HepG2 (cell line): ENCODE measurements around the gene PLEKHG2. TPM values are rescaled to one million over a fixed set of nuclear protein-coding genes. Genes with fewer than 3 reads are reported as not detected.

ENCODE experiments used
- CREB1 ChIP-seq, 2 experiments: fragments of 450-650 bp in 1 of 2; IDR thresholded peaks; 2 replicates each; pipeline ENCODE4 v1.6.1; 2016 to 2017; ENCODE audit warnings: control low read depth in 1 of 2, mild to moderate bottlenecking in 1 of 2, missing compliant biosample characterization in 1 of 2, missing genetic modification characterization in 1 of 2
- ESRRA ChIP-seq: sonication (generic); formaldehyde crosslinking; IDR thresholded peaks from 2 replicates; pipeline ENCODE4 v1.5.1; 2020; ENCODE audit warnings: mild to moderate bottlenecking, low read depth, missing genetic modification reagents
- FOXK2 ChIP-seq: fragments of 450-650 bp; IDR thresholded peaks from 2 replicates; pipeline ENCODE4 v1.6.1; 2016
- REL ChIP-seq: sonication (generic); formaldehyde crosslinking; conservative IDR thresholded peaks from 2 replicates; pipeline ENCODE4 v1.8.0; 2022; ENCODE audit warnings: mild to moderate bottlenecking, missing genetic modification reagents, moderate library complexity
- polyA plus RNA-seq, 8 experiments: library from polyadenylated mRNA; depleted of rRNA in 3 of 8; stranded (reverse) in 7 of 8; unstranded in 1 of 8; fragments of >200 nt; fragmentation: Illumina TruSeq in 4 of 8; extraction: Trizol in 4 of 8; gene quantifications; 2 replicates each; pipeline versions ENCODE4 v1.2.1 to v1.2.3, GENCODE V29; 2011 to 2016; ENCODE audit warnings: low read depth in 4 of 8, missing spikeins in 1 of 8, mixed read lengths in 1 of 8; ENCODE audit not compliant: insufficient read depth in 1 of 8
- total RNA-seq, 5 experiments: library from RNA; depleted of rRNA; stranded (reverse); fragments of >200 nt; fragmentation: Illumina TruSeq; extraction: Trizol; gene quantifications; 2 replicates each; pipeline ENCODE4 v1.2.3, GENCODE V29; 2016; ENCODE audit warnings: low read depth in 1 of 5
- TF ChIP-seq, protein P1 (sequence below): sonication (generic); formaldehyde crosslinking; IDR thresholded peaks from 2 replicates; pipeline ENCODE4 v1.5.1; 2020; ENCODE audit warnings: mild to moderate bottlenecking, missing genetic modification reagents, borderline replicate concordance
- TF ChIP-seq, protein P2 (sequence below): fragments of 450-650 bp; IDR thresholded peaks from 2 replicates; pipeline ENCODE4 v1.6.1; 2017; ENCODE audit warnings: mild to moderate bottlenecking
- TF ChIP-seq, protein P3 (sequence below): sonication (generic); formaldehyde crosslinking; IDR thresholded peaks from 2 replicates; pipeline ENCODE4 v1.5.0; 2020; ENCODE audit warnings: missing genetic modification reagents

PLEKHG2 gene
- total and polyA plus RNA-seq, 2 of the 13 experiments (the other 11 are each of a cell fraction or from before 2014, with no cell fraction given), result 3.6 to 6.8 TPM

DNA sequence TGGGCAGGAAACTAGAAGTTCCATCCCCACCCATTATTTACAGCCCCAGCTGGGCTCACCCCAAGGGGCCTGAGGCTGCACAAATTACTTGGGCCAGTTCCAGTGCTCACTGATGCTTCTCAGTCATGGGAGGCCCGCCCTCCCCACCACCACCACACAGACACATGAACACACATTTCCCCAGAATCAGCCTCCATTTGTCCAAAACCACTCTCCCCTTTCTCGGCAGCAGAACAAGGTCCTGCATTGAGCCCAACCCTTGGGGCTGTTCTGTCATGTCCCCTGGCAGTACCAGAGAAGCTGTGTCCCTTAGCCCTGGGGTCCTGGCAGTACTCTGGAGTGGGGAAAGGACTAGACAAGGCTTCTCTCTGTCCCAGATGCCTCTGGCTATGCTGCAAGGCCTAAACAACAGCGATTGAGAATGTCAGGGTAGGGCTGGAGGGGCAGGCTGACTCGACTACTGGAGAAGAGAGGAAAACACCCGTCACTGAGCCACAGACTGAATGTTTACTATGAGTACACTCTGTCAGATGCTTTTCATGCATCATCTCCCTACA lies 48.5 kb upstream of the PLEKHG2 start (continued):
- TF ChIP-seq CREB1 (IDR thresholded peaks at IDR 0.05) (no peak), CREB1 (CRISPR knock-in tag; IDR thresholded peaks at IDR 0.05) (no peak), REL (CRISPR knock-in tag) (no peak), FOXK2 (no peak), ESRRA (CRISPR knock-in tag) (no peak)
- TF ChIP-seq, protein P1, sequence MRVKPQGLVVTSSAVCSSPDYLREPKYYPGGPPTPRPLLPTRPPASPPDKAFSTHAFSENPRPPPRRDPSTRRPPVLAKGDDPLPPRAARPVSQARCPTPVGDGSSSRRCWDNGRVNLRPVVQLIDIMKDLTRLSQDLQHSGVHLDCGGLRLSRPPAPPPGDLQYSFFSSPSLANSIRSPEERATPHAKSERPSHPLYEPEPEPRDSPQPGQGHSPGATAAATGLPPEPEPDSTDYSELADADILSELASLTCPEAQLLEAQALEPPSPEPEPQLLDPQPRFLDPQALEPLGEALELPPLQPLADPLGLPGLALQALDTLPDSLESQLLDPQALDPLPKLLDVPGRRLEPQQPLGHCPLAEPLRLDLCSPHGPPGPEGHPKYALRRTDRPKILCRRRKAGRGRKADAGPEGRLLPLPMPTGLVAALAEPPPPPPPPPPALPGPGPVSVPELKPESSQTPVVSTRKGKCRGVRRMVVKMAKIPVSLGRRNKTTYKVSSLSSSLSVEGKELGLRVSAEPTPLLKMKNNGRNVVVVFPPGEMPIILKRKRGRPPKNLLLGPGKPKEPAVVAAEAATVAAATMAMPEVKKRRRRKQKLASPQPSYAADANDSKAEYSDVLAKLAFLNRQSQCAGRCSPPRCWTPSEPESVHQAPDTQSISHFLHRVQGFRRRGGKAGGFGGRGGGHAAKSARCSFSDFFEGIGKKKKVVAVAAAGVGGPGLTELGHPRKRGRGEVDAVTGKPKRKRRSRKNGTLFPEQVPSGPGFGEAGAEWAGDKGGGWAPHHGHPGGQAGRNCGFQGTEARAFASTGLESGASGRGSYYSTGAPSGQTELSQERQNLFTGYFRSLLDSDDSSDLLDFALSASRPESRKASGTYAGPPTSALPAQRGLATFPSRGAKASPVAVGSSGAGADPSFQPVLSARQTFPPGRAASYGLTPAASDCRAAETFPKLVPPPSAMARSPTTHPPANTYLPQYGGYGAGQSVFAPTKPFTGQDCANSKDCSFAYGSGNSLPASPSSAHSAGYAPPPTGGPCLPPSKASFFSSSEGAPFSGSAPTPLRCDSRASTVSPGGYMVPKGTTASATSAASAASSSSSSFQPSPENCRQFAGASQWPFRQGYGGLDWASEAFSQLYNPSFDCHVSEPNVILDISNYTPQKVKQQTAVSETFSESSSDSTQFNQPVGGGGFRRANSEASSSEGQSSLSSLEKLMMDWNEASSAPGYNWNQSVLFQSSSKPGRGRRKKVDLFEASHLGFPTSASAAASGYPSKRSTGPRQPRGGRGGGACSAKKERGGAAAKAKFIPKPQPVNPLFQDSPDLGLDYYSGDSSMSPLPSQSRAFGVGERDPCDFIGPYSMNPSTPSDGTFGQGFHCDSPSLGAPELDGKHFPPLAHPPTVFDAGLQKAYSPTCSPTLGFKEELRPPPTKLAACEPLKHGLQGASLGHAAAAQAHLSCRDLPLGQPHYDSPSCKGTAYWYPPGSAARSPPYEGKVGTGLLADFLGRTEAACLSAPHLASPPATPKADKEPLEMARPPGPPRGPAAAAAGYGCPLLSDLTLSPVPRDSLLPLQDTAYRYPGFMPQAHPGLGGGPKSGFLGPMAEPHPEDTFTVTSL, result no peak
- TF ChIP-seq, protein P2, sequence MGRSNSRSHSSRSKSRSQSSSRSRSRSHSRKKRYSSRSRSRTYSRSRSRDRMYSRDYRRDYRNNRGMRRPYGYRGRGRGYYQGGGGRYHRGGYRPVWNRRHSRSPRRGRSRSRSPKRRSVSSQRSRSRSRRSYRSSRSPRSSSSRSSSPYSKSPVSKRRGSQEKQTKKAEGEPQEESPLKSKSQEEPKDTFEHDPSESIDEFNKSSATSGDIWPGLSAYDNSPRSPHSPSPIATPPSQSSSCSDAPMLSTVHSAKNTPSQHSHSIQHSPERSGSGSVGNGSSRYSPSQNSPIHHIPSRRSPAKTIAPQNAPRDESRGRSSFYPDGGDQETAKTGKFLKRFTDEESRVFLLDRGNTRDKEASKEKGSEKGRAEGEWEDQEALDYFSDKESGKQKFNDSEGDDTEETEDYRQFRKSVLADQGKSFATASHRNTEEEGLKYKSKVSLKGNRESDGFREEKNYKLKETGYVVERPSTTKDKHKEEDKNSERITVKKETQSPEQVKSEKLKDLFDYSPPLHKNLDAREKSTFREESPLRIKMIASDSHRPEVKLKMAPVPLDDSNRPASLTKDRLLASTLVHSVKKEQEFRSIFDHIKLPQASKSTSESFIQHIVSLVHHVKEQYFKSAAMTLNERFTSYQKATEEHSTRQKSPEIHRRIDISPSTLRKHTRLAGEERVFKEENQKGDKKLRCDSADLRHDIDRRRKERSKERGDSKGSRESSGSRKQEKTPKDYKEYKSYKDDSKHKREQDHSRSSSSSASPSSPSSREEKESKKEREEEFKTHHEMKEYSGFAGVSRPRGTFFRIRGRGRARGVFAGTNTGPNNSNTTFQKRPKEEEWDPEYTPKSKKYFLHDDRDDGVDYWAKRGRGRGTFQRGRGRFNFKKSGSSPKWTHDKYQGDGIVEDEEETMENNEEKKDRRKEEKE, result no peak
- TF ChIP-seq, protein P3, sequence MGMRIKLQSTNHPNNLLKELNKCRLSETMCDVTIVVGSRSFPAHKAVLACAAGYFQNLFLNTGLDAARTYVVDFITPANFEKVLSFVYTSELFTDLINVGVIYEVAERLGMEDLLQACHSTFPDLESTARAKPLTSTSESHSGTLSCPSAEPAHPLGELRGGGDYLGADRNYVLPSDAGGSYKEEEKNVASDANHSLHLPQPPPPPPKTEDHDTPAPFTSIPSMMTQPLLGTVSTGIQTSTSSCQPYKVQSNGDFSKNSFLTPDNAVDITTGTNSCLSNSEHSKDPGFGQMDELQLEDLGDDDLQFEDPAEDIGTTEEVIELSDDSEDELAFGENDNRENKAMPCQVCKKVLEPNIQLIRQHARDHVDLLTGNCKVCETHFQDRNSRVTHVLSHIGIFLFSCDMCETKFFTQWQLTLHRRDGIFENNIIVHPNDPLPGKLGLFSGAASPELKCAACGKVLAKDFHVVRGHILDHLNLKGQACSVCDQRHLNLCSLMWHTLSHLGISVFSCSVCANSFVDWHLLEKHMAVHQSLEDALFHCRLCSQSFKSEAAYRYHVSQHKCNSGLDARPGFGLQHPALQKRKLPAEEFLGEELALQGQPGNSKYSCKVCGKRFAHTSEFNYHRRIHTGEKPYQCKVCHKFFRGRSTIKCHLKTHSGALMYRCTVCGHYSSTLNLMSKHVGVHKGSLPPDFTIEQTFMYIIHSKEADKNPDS (CRISPR knock-in tag), result no peak
